OCI-LY7 (cell line): ENCODE results near the gene ELK1. TPM values are rescaled to one million over a fixed set of nuclear protein-coding genes. Genes with fewer than 3 reads are reported as not detected.

Source experiments
- BruUV-seq: library from RNA; stranded (reverse); fragments of 400-500 nt; replicated peaks from 2 replicates; lab custom pipeline; 2021; lab: Mats Ljungman, UMichigan
- CTCF ChIA-PET: fragments of 300-600 bp; sonication (Branson Sonifier 250); formaldehyde crosslinking; loops from one replicate; lab custom pipeline; 2022; ENCODE audit warnings: antibody characterized with exemption; ENCODE audit not compliant: unreplicated experiment; lab: Charles Lee
- POLR2A ChIA-PET: fragments of 300-600 bp; sonication (Branson Sonifier 250); formaldehyde crosslinking; loops from one replicate; lab custom pipeline; 2022; ENCODE audit warnings: antibody characterized with exemption; lab: Charles Lee
- DNase-seq: peaks from one replicate; pipeline ENCODE4 v3.0.0-alpha.2; 2015; ENCODE audit warnings: low spot score
- H2AFZ ChIP-seq: fragments of 200-600 bp; sonication (generic), shearing (Covaris generic); 2 replicates; pipeline ENCODE4 v1.6.1; 2014; ENCODE audit warnings: mild to moderate bottlenecking, antibody characterized with exemption, low read length, moderate library complexity
- H3K27ac ChIP-seq: fragments of 200-600 bp; sonication (generic); 2 replicates; pipeline ENCODE4 v1.5.1; 2014; ENCODE audit warnings: mixed run types, low read depth, mild to moderate bottlenecking, moderate library complexity, low read length, inconsistent platforms; ENCODE audit not compliant: poor library complexity, severe bottlenecking
- H3K36me3 ChIP-seq: fragments of 200-600 bp; sonication (generic); 2 replicates; pipeline ENCODE4 v1.6.1; 2014; ENCODE audit warnings: mild to moderate bottlenecking, antibody characterized with exemption, low read length, moderate library complexity, mixed read lengths; ENCODE audit not compliant: insufficient read depth
- H3K4me1 ChIP-seq: fragments of 200-600 bp; sonication (generic); 2 replicates; pipeline ENCODE4 v1.5.1; 2014; ENCODE audit warnings: mild to moderate bottlenecking, low read length; ENCODE audit not compliant: insufficient read depth, poor library complexity, severe bottlenecking
- H3K4me2 ChIP-seq: fragments of 200-600 bp; sonication (generic); 2 replicates; pipeline ENCODE4 v1.6.1; 2014; ENCODE audit warnings: mild to moderate bottlenecking, low read length
- H3K4me3 ChIP-seq: fragments of 200-600 bp; sonication (generic); 2 replicates; pipeline ENCODE4 v1.5.1; 2014; ENCODE audit warnings: mild to moderate bottlenecking, low read depth, low read length; ENCODE audit not compliant: poor library complexity, severe bottlenecking
- H3K79me2 ChIP-seq: fragments of 200-600 bp; sonication (generic); 2 replicates; pipeline ENCODE4 v1.6.1; 2016; ENCODE audit warnings: low read depth, mild to moderate bottlenecking, low read length, moderate library complexity, mixed read lengths; ENCODE audit not compliant: insufficient read depth
- H3K9me2 ChIP-seq: fragments of 200-600 bp; sonication (generic); 2 replicates; pipeline ENCODE4 v1.6.1; 2016; ENCODE audit warnings: mild to moderate bottlenecking, low read length, mixed read lengths; ENCODE audit not compliant: insufficient read depth
- H3K9me3 ChIP-seq: fragments of 200-600 bp; sonication (generic); 2 replicates; pipeline ENCODE4 v1.6.1; 2014; ENCODE audit warnings: mild to moderate bottlenecking, mixed run types, low read length, mixed read lengths
- H4K20me1 ChIP-seq: fragments of 200-600 bp; sonication (generic); 2 replicates; pipeline ENCODE4 v1.6.1; 2014; ENCODE audit warnings: mild to moderate bottlenecking, antibody characterized with exemption, low read length, moderate library complexity, mixed read lengths; ENCODE audit not compliant: insufficient read depth
- EZH2phosphoT487 ChIP-seq: fragments of 200-600 bp; sonication (generic); IDR thresholded peaks from 2 replicates; pipeline ENCODE4 v1.6.1; 2018; ENCODE audit warnings: low read depth, borderline replicate concordance, mild to moderate bottlenecking, mixed run types, antibody characterized with exemption, low read length, moderate library complexity, mixed read lengths
- intact Hi-C: fragments of 100-400 bp; cut with micrococcal nuclease; formaldehyde crosslinking; loops from one replicate; pipeline ENCODE4 v1.10.0; 2022; ENCODE audit not compliant: unreplicated experiment
- total RNA-seq, 2 experiments: library from RNA; depleted of rRNA in 1 of 2; stranded (reverse); fragments of >200 nt in 1 of 2; shearing (Covaris generic) in 1 of 2; gene quantifications; 2 replicates each; pipeline ENCODE4 v1.2.3, GENCODE V29; 2014 to 2022
- TF ChIP-seq, protein P1 (sequence below): fragments of 200-600 bp; sonication (generic); conservative IDR thresholded peaks from 2 replicates; pipeline ENCODE4 v1.5.1; 2014; ENCODE audit warnings: mild to moderate bottlenecking, antibody characterized with exemption, low read length, moderate library complexity, mixed read lengths

ELK1 gene
- total RNA-seq, 2 experiments from 2014 or later, result 23.3 to 51.0 TPM

GRCh38 chrX:47690175-47690574 lies 39.8 kb upstream of the ELK1 start:
- Histone ChIP-seq H3K27ac (no peak overlapping the region), H3K79me2 (no peaks in the 10 kb centered on the region), H3K36me3 (no peaks in the 10 kb centered on the region), H3K9me3 (no peaks in the 10 kb centered on the region), H3K4me1 (no peaks in the 10 kb centered on the region), H2AFZ (no peak overlapping the region), H3K9me2 (no peaks in the 10 kb centered on the region), H4K20me1 (no peaks in the 10 kb centered on the region), H3K4me2 (no peak overlapping the region), H3K4me3 (no peak overlapping the region)
- ChIA-PET POLR2A (no interaction called here), CTCF (no interaction called here)
- no TSS peak for BruUV-seq
- TF ChIP-seq, protein P1, sequence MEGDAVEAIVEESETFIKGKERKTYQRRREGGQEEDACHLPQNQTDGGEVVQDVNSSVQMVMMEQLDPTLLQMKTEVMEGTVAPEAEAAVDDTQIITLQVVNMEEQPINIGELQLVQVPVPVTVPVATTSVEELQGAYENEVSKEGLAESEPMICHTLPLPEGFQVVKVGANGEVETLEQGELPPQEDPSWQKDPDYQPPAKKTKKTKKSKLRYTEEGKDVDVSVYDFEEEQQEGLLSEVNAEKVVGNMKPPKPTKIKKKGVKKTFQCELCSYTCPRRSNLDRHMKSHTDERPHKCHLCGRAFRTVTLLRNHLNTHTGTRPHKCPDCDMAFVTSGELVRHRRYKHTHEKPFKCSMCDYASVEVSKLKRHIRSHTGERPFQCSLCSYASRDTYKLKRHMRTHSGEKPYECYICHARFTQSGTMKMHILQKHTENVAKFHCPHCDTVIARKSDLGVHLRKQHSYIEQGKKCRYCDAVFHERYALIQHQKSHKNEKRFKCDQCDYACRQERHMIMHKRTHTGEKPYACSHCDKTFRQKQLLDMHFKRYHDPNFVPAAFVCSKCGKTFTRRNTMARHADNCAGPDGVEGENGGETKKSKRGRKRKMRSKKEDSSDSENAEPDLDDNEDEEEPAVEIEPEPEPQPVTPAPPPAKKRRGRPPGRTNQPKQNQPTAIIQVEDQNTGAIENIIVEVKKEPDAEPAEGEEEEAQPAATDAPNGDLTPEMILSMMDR, result no peak
- no peak for TF ChIP-seq EZH2phosphoT487
- intact Hi-C loops, result no loop called here
- DNase-seq, result no peak

DNA sequence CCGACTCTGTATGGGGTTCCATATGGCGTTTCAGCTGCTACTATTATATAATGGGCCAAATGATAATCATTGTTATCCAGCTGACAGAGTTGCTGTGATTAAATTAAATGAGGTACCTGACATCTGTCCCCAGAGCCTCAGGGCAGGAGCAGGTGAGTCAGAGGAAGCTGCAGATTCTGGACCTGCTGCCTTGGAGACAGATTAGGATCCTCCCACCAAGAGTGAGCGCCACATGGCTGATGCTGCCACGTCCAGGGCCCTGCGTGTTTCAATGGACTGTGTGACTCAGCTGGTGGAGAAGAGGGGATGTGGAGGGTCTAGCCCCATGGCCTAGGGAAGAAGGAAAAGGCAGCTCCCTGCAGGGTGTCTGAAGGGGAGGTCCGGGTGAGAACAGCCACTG lies 36.9 kb upstream of the ELK1 start:
- Histone ChIP-seq H3K9me2 (no peaks in the 10 kb centered on the region), H3K4me2 (no peak overlapping the region), H3K4me1 (no peaks in the 10 kb centered on the region), H3K4me3 (no peak overlapping the region), H3K36me3 (no peaks in the 10 kb centered on the region), H3K79me2 (no peaks in the 10 kb centered on the region), H2AFZ (no peak overlapping the region), H3K27ac (no peak overlapping the region), H3K9me3 (no peaks in the 10 kb centered on the region), H4K20me1 (no peaks in the 10 kb centered on the region)
- DNase-seq, result no peak
- ChIA-PET POLR2A (no interaction called here), CTCF (no interaction called here)
- BruUV-seq, result no TSS peak
- intact Hi-C loops, result loop anchor here (10.0 kb wide), 1 partner anchor 48 kb away; no protein-coding TSS in a partner anchor
- TF ChIP-seq, protein P1, result no peak
- no peak for TF ChIP-seq EZH2phosphoT487

- Histone ChIP-seq H3K4me2 (no peak overlapping the region), H3K9me2 (no peaks in the 10 kb centered on the region), H3K4me3 (no peak overlapping the region), H2AFZ (no peak overlapping the region), H3K9me3 (no peaks in the 10 kb centered on the region), H4K20me1 (no peaks in the 10 kb centered on the region), H3K4me1 (no peaks in the 10 kb centered on the region), H3K36me3 (no peaks in the 10 kb centered on the region), H3K79me2 (no peaks in the 10 kb centered on the region), H3K27ac (no peak overlapping the region)
- intact Hi-C loops, result loop anchor here (10.0 kb wide), 1 partner anchor 51 kb away; no protein-coding TSS in a partner anchor
- BruUV-seq, result no TSS peak
- no peak for TF ChIP-seq EZH2phosphoT487
- TF ChIP-seq, protein P1, result no peak
- ChIA-PET CTCF (no interaction called here), POLR2A (no interaction called here)
- DNase-seq, result no peak
Observed at GRCh38 chrX:47683829-47684205, 33.5 kb upstream of the ELK1 start.
